HepG2 (cell line): ENCODE results near the gene YIF1B. TPM values are rescaled to one million over a fixed set of nuclear protein-coding genes. Genes with fewer than 3 reads are reported as not detected.

ENCODE experiments used
- ATM ChIP-seq: fragments of 450-650 bp; IDR thresholded peaks from 2 replicates; pipeline ENCODE4 v1.7.1; 2017; ENCODE audit warnings: mild to moderate bottlenecking, borderline replicate concordance
- ELF3 ChIP-seq: IDR thresholded peaks from 2 replicates; pipeline ENCODE4 v1.6.1; 2016; ENCODE audit warnings: missing genetic modification reagents, missing compliant biosample characterization
- FOXA3 ChIP-seq: IDR thresholded peaks from 2 replicates; pipeline ENCODE4 v1.6.1; 2016; ENCODE audit warnings: missing genetic modification reagents, missing compliant biosample characterization
- MATR3 ChIP-seq: sonication (generic); formaldehyde crosslinking; IDR thresholded peaks from 2 replicates; pipeline ENCODE4 v1.4.0; 2020; ENCODE audit warnings: missing genetic modification reagents
- MEIS1 ChIP-seq: sonication (generic); formaldehyde crosslinking; IDR thresholded peaks from 2 replicates; pipeline ENCODE4 v1.9.0; 2021; ENCODE audit warnings: mild to moderate bottlenecking, missing genetic modification reagents, moderate library complexity, borderline replicate concordance
- PHF8 ChIP-seq: sonication (generic); formaldehyde crosslinking; IDR thresholded peaks from 2 replicates; pipeline ENCODE4 v1.5.0; 2020; ENCODE audit warnings: missing genetic modification reagents
- SAFB2 ChIP-seq: sonication (generic); formaldehyde crosslinking; IDR thresholded peaks from 2 replicates; pipeline ENCODE4 v1.5.1; 2020; ENCODE audit warnings: missing genetic modification reagents, low read depth, mild to moderate bottlenecking, borderline replicate concordance
- ZNF264 ChIP-seq: sonication (generic); formaldehyde crosslinking; IDR thresholded peaks from 2 replicates; pipeline ENCODE4 v1.4.0; 2020; ENCODE audit warnings: missing genetic modification reagents
- ZNF354B ChIP-seq: sonication (generic); formaldehyde crosslinking; IDR thresholded peaks from 2 replicates; pipeline ENCODE4 v1.8.0; 2022; ENCODE audit warnings: mild to moderate bottlenecking, missing genetic modification reagents
- ZNF501 ChIP-seq: sonication (generic); formaldehyde crosslinking; IDR thresholded peaks from 2 replicates; pipeline ENCODE4 v1.5.1; 2020; ENCODE audit warnings: mild to moderate bottlenecking, moderate library complexity, missing genetic modification reagents
- ZNF547 ChIP-seq: sonication (generic); formaldehyde crosslinking; IDR thresholded peaks from 2 replicates; pipeline ENCODE4 v1.5.1; 2020; ENCODE audit warnings: mild to moderate bottlenecking, missing genetic modification reagents
- ZNF775 ChIP-seq: sonication (generic); formaldehyde crosslinking; IDR thresholded peaks from 2 replicates; pipeline ENCODE4 v1.4.0; 2020; ENCODE audit warnings: missing genetic modification reagents, mild to moderate bottlenecking, moderate library complexity, borderline replicate concordance
- polyA plus RNA-seq, 8 experiments: library from polyadenylated mRNA; depleted of rRNA in 3 of 8; stranded (reverse) in 7 of 8; unstranded in 1 of 8; fragments of >200 nt; fragmentation: Illumina TruSeq in 4 of 8; extraction: Trizol in 4 of 8; gene quantifications; 2 replicates each; pipeline versions ENCODE4 v1.2.1 to v1.2.3, GENCODE V29; 2011 to 2016; ENCODE audit warnings: low read depth in 4 of 8, missing spikeins in 1 of 8, mixed read lengths in 1 of 8; ENCODE audit not compliant: insufficient read depth in 1 of 8
- total RNA-seq, 5 experiments: library from RNA; depleted of rRNA; stranded (reverse); fragments of >200 nt; fragmentation: Illumina TruSeq; extraction: Trizol; gene quantifications; 2 replicates each; pipeline ENCODE4 v1.2.3, GENCODE V29; 2016; ENCODE audit warnings: low read depth in 1 of 5
- TF ChIP-seq, protein P1 (sequence below): IDR thresholded peaks from 2 replicates; pipeline ENCODE4 v1.6.1; 2016
- TF ChIP-seq, protein P2 (sequence below): sonication (generic); formaldehyde crosslinking; IDR thresholded peaks from 2 replicates; pipeline ENCODE4 v1.4.0; 2020; ENCODE audit warnings: low read depth, missing genetic modification reagents
- TF ChIP-seq, protein P3 (sequence below): sonication (generic); formaldehyde crosslinking; IDR thresholded peaks from 2 replicates; pipeline ENCODE4 v1.5.1; 2020; ENCODE audit warnings: missing genetic modification reagents, mild to moderate bottlenecking, borderline replicate concordance
- TF ChIP-seq, protein P4 (sequence below): sonication (generic); formaldehyde crosslinking; IDR thresholded peaks from 2 replicates; pipeline ENCODE4 v1.8.1; 2023; ENCODE audit warnings: mild to moderate bottlenecking, inconsistent platforms, moderate library complexity, missing genetic modification reagents, borderline replicate concordance
- TF ChIP-seq, protein P5 (sequence below): fragments of 450-650 bp; IDR thresholded peaks from 2 replicates; pipeline ENCODE4 v1.6.1; 2016
- TF ChIP-seq, protein P6 (sequence below): sonication (generic); formaldehyde crosslinking; conservative IDR thresholded peaks from 2 replicates; pipeline ENCODE4 v1.4.0; 2020; ENCODE audit warnings: mild to moderate bottlenecking, missing genetic modification reagents, moderate library complexity

YIF1B gene
- total and polyA plus RNA-seq, 2 of the 13 experiments (the other 11 are each of a cell fraction or from before 2014, with no cell fraction given): 41.4 to 85.2 TPM

DNA sequence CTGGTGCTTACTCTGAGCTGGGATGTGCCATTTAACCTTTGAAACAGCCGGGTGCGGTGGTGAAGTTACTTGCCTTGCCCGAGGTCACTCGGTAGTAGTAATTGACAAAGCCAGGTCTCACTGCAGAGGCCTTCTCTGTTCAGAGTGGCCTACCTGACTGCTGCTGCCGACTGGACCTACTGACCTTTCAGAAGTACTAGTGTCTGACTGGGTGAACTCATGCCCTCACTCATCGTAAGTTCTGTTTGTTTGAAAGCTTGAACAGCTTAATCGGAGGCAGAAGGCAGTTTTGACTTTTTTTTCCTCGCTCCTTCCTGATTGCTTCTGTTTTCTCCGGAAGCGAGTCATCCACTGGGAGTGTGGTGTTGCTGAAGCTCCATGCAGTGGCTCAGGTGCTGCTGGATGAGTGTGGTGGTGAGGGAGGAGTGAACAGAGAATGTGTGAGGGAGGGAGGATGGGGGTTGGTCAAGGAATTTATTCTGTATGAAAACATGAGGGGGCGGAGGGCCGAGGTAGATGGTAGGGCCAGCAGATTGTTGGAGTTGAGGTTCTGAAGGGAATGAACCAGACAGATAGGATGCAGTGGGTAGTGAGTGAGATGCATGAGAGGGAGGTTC, 48.7 kb downstream of the YIF1B start (continued):
- TF ChIP-seq, protein P1, sequence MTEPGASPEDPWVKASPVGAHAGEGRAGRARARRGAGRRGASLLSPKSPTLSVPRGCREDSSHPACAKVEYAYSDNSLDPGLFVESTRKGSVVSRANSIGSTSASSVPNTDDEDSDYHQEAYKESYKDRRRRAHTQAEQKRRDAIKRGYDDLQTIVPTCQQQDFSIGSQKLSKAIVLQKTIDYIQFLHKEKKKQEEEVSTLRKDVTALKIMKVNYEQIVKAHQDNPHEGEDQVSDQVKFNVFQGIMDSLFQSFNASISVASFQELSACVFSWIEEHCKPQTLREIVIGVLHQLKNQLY (CRISPR knock-in tag): no peak
- TF ChIP-seq ZNF354B (CRISPR knock-in tag): no peak
- TF ChIP-seq, protein P2, sequence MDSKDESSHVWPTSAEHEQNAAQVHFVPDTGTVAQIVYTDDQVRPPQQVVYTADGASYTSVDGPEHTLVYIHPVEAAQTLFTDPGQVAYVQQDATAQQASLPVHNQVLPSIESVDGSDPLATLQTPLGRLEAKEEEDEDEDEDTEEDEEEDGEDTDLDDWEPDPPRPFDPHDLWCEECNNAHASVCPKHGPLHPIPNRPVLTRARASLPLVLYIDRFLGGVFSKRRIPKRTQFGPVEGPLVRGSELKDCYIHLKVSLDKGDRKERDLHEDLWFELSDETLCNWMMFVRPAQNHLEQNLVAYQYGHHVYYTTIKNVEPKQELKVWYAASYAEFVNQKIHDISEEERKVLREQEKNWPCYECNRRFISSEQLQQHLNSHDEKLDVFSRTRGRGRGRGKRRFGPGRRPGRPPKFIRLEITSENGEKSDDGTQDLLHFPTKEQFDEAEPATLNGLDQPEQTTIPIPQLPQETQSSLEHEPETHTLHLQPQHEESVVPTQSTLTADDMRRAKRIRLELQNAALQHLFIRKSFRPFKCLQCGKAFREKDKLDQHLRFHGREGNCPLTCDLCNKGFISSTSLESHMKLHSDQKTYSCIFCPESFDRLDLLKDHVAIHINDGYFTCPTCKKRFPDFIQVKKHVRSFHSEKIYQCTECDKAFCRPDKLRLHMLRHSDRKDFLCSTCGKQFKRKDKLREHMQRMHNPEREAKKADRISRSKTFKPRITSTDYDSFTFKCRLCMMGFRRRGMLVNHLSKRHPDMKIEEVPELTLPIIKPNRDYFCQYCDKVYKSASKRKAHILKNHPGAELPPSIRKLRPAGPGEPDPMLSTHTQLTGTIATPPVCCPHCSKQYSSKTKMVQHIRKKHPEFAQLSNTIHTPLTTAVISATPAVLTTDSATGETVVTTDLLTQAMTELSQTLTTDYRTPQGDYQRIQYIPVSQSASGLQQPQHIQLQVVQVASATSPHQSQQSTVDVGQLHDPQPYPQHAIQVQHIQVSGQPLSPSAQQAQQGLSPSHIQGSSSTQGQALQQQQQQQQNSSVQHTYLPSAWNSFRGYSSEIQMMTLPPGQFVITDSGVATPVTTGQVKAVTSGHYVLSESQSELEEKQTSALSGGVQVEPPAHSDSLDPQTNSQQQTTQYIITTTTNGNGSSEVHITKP (CRISPR knock-in tag): peak; percentile 46; the same call in 1 of the 2 replicates
- TF ChIP-seq MEIS1 (CRISPR knock-in tag): 0 out of 2 replicates have a peak, but pooled peaks have one; percentile 20
- TF ChIP-seq FOXA3 (CRISPR knock-in tag): no peak
- no peak for TF ChIP-seq ZNF264 (CRISPR knock-in tag)
- no peak for TF ChIP-seq ATM
- TF ChIP-seq MATR3 (CRISPR knock-in tag): no peak
- peak; percentile 77 for TF ChIP-seq ELF3 (CRISPR knock-in tag)
- no peak for TF ChIP-seq ZNF775 (CRISPR knock-in tag)
- TF ChIP-seq SAFB2 (CRISPR knock-in tag): no peak
- TF ChIP-seq PHF8 (CRISPR knock-in tag): peak; percentile 43; the same call in 1 of the 2 replicates
- TF ChIP-seq, protein P3, sequence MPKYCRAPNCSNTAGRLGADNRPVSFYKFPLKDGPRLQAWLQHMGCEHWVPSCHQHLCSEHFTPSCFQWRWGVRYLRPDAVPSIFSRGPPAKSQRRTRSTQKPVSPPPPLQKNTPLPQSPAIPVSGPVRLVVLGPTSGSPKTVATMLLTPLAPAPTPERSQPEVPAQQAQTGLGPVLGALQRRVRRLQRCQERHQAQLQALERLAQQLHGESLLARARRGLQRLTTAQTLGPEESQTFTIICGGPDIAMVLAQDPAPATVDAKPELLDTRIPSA (CRISPR knock-in tag): no peak
- TF ChIP-seq ZNF501 (CRISPR knock-in tag): 0 out of 2 replicates have a peak, but pooled peaks have one; percentile 14
- TF ChIP-seq, protein P4, sequence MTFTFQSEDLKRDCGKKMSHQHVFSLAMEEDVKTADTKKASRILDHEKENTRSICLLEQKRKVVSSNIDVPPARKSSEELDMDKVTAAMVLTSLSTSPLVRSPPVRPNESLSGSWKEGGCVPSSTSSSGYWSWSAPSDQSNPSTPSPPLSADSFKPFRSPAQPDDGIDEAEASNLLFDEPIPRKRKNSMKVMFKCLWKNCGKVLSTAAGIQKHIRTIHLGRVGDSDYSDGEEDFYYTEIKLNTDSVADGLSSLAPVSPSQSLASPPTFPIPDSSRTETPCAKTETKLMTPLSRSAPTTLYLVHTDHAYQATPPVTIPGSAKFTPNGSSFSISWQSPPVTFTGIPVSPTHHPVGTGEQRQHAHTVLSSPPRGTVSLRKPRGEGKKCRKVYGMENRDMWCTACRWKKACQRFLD: no peak
- TF ChIP-seq, protein P5, sequence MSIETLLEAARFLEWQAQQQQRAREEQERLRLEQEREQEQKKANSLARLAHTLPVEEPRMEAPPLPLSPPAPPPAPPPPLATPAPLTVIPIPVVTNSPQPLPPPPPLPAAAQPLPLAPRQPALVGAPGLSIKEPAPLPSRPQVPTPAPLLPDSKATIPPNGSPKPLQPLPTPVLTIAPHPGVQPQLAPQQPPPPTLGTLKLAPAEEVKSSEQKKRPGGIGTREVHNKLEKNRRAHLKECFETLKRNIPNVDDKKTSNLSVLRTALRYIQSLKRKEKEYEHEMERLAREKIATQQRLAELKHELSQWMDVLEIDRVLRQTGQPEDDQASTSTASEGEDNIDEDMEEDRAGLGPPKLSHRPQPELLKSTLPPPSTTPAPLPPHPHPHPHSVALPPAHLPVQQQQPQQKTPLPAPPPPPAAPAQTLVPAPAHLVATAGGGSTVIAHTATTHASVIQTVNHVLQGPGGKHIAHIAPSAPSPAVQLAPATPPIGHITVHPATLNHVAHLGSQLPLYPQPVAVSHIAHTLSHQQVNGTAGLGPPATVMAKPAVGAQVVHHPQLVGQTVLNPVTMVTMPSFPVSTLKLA: no peak
- TF ChIP-seq, protein P6, sequence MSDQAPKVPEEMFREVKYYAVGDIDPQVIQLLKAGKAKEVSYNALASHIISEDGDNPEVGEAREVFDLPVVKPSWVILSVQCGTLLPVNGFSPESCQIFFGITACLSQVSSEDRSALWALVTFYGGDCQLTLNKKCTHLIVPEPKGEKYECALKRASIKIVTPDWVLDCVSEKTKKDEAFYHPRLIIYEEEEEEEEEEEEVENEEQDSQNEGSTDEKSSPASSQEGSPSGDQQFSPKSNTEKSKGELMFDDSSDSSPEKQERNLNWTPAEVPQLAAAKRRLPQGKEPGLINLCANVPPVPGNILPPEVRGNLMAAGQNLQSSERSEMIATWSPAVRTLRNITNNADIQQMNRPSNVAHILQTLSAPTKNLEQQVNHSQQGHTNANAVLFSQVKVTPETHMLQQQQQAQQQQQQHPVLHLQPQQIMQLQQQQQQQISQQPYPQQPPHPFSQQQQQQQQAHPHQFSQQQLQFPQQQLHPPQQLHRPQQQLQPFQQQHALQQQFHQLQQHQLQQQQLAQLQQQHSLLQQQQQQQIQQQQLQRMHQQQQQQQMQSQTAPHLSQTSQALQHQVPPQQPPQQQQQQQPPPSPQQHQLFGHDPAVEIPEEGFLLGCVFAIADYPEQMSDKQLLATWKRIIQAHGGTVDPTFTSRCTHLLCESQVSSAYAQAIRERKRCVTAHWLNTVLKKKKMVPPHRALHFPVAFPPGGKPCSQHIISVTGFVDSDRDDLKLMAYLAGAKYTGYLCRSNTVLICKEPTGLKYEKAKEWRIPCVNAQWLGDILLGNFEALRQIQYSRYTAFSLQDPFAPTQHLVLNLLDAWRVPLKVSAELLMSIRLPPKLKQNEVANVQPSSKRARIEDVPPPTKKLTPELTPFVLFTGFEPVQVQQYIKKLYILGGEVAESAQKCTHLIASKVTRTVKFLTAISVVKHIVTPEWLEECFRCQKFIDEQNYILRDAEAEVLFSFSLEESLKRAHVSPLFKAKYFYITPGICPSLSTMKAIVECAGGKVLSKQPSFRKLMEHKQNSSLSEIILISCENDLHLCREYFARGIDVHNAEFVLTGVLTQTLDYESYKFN (CRISPR knock-in tag): peak; percentile 44; the same call in 1 of the 2 replicates
- TF ChIP-seq ZNF547 (CRISPR knock-in tag): no peak
